HTERT RPE-1 (cell line): ENCODE data around the gene MAP7D1.
"Not testable (repeated sequence)": the region's sequence is repeated elsewhere in the genome, so short reads cannot be mapped to it uniquely, and the experiment has no call there.

Experiments
- in situ Hi-C: fragments of 300-500 bp; cut with MboI; formaldehyde crosslinking; loops from 4 replicates; pipeline ENCODE4 v1.14.3; 2020; ENCODE audit warnings: low sequenced_read_pairs

The MAP7D1 gene

DNA sequence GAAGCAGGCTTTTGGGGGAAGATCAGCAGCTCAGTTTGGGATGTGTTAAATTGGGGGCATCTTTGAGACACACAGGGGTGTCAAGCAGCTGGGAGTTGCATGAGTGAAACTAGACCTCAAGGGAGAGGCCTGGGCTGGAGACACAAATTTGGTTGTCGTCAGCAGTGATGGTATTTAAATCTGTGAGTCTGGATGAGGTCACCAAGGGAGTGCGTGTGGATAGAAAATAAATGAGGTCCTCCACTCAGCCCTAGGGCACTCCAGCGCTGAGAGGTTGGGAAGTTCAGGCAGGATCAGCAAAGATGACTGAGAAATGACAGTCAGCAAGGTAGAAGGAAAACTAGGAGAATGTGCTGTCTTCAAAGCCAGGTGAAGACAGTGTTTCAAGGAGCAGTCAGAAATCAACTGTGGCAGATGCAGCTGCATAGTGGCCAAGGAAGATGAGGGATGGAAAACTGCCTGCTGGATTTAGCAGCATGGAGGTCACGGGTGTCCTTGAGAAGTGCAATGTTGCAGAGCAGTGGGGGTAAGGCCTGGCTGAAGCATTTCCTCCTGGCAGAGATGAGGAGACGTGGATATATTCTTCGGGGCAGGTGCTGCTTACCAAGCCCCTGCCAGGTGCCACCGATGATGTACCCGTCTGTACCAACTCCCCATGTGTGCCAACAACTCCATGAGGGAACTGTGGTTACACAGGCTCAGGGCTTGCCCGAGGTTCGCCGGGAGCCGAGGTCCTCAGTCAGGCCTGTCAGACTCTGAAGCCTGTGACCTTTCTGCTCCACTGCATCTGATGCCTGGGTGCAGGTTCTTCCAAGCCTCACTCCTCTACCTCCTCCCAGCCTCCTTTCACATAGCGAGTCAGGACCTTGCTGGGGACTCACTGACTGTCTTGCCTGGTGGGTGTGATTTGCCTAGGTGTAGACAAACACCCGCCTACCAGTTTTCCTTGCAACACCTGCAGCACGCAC, 11.3 kb downstream of the MAP7D1 start:
- in situ Hi-C loops = no loop called here

DNA sequence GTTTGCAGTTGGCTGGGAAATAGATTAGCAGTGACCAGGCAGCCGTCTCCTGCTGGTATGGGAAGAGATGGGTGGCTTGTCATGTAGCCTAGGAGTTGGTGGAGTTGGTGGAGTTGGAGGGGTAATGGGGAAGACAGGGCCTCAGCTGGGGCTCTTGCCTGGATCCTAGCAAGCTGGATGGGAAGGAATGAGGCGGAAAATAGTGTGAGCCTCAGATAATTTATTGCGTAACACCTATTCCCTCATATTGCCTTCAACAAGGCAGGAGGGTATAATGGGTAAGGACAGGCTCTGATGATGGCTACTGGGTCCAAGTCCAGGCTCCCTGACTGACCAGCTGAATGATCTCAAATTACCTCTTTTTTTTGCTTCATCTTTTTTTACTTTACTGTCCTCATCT, 12.6 kb downstream of the MAP7D1 start:
- in situ Hi-C loops = no loop called here

DNA sequence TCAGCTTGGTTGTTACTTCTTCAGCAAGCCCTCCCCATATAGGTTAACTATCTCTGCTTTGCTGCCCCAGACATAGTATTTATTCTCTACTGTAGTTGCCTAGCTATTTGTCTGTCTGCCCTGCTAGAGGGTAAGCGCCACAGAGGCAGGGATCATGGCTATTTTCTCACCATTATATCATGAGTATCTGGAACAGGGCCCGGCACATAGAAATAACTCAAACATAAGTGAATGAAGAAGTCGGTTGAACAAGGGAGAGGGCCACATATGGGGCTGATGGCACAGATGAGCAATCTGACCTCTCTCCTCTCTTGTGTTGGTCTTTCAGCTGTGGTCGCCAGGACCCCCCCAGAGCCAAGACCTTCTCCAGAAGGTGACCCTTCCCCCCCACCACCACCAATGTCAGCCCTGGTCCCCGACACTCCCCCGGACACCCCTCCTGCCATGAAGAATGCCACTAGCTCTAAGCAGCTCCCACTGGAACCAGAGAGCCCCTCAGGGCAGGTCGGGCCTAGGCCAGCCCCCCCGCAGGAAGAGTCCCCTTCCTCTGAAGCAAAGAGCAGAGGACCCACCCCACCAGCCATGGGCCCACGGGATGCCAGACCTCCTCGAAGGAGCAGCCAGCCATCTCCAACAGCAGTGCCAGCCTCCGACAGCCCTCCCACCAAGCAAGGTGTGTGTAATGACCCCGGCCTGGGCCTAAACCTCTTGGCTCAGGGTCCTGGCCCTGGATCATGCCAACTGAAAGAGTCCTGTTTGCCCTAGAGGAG, 14.9 kb downstream of the MAP7D1 start:
- in situ Hi-C loops = no loop called here

DNA sequence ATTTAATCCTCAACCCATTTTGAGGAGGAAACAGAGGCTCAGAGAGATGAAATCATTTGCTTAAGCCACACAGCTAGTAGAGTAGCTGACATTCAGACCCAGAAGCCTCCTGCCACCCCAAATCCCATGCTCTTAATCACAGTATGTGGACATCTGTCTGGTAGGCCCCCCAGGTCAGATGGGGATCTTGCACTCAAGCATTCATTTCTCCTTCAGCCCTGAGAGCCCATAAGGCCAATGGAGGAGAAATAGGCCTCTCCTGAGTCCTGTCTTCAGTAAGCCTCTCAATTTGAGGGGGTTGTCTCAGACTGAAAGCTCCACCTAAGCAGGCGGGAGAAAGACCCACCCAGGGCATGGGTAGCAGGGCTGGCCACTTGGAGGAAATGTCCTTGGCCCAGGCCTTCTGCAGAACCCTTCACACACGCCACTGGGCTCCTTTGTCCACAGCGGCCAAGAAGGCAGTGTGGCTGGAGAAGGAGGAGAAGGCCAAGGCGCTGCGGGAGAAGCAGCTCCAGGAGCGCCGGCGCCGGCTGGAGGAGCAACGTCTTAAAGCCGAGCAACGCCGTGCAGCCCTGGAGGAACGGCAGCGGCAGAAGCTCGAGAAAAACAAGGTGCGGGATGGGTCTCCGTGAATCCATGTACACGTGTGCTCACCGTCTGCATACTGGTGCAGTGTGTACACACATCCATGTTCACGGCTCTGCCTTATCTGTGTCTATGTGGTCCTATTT, 16.2 kb downstream of the MAP7D1 start:
- in situ Hi-C loops = no loop called here

DNA sequence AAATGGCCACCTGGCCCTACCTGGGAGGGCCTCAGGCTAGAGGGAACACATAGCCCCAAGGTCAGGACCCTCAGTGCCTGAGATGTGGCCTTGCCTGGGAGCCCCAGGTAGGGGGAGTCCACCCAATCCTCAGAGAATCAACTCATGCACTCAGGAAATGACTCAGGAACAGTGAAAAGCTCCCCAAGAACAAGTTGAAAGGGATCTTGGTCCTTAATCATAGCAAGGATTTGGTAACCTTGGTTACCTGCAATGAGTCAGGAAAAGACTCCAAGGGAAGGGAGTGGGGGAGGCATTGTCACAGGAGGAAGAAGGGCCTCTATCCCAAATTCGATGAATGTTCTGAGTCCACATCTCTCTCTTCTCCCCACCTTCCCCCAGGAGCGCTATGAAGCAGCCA, 17.0 kb downstream of the MAP7D1 start:
- in situ Hi-C loops = no loop called here

DNA sequence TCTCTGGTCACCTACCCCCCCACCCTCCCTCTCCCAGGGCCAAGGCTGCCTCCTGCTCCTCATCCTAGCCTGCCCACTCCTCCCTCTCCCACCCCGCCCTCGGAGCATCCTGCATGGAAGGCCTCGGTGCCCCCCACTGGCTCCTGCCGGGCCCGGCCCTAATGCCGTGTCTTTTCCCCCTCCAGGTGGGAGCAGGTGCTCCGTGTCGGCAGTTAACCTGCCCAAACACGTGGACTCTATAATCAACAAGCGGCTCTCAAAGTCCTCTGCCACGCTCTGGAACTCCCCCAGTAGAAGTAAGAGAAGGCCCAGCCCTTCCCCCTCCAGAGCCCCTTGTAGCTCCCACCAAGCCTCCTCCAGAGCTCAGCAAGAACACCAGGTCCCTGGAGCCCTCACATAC, 18.8 kb downstream of the MAP7D1 start:
- in situ Hi-C loops = no loop called here

DNA sequence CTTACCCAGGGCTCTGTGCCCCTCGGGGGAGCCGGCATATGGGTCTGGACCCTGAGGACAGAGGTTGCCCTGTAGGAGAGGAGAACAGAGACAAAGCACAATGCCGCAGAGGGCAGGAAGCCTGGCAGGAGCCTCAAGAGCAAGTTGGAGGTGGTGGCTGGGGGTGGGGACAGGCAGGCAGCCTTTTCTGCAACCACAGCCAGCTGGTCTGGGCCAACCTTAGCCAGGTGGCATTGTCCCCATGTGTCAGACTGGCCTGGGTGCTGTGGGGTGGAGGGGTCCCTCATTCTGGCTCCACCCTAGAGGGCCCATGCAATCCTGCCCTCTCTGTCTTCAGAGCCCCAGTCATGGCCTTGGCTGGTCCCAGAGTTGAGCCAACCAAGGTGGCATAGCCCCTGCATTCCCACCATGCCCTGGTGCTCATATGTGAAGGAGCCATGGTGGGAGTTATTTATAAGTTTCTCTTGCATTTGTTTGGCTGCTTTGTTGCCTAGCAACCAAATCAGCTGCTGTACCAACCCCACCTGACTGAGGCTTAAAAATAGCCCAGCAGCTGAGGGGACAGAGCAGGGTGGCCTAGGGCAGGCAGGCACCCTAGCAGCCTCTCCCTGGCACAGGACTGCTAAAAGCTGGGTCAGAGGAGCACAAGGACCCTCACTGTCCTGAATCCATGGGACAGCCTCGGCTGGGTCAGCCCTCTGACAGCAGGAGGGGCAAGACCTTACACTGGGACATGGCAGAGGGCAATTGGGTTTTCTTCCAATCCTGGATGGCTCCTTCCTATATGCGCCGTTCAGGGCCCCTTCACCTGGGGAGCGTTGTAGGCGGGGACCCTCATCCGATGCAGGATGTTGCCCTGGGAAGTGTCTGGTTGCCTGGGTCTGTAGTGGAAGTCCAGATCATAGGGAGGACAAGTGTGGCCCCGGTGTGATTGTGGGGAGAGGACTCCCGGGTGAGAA, 19.5 kb downstream of the MAP7D1 start:
- in situ Hi-C loops = no loop called here

DNA sequence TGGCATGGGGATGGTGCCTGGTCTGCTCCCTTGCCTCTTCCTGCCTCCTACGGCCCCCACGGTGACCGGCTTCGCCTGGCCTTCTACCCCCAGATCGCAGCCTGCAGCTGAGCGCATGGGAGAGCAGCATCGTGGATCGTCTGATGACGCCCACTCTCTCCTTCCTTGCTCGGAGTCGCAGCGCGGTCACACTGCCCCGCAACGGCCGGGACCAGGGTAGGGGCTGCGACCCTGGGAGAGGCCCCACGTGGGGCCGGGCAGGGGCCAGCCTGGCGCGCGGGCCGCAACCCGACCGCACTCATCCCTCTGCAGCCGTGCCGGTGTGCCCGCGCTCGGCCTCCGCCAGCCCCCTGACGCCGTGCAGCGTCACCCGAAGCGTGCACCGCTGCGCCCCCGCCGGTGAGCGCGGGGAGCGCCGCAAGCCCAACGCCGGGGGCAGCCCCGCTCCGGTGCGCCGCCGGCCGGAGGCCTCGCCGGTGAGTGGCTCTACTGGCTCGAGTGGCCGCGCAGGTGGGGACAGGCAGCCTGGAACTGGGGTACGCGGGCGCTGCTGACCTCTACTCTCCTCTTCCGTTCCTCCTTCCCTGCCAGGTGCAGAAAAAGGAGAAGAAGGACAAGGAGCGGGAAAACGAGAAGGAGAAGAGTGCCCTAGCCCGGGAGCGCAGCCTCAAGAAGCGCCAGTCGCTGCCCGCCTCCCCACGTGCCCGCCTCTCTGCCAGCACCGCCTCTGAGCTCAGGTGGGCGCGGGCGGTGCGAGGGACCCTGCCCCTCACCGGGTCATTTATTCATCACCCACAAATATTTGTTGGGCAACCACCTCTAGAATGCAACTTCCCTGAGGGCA, 20.4 kb downstream of the MAP7D1 start:
- in situ Hi-C loops = no loop called here

DNA sequence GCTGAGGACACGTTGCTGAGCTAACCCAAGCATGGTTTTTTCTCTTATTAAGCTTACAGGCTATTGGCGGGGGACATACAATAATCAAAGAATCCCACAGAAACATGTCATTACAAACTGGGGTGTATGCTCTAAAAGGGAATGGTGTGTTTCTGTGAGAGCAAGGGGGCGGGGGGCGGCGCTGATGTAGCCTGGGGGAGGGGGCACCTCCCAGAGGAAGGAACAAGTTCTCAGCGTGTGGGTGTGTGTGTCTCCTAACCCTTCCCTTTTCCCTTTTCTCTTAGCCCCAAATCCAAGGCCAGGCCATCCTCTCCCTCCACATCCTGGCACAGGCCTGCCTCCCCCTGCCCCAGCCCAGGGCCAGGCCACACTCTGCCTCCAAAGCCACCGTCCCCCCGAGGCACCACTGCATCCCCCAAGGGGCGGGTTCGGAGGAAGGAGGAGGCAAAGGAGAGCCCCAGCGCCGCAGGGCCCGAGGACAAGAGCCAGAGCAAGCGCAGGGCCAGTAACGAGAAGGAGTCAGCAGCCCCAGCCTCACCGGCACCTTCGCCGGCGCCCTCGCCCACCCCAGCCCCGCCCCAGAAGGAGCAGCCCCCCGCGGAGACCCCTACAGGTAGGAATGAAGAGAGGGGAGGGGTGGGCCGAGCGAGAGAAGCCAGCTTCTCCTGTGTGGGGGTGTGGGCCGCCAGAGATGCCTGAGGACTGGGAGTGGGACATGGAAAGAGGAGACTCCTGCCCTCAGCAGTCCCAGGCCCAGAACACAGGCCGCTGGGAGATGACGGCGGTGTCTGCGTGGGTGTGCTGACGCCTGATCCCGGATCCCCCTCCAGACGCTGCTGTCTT, 21.9 kb downstream of the MAP7D1 start:
- in situ Hi-C loops = no loop called here

DNA sequence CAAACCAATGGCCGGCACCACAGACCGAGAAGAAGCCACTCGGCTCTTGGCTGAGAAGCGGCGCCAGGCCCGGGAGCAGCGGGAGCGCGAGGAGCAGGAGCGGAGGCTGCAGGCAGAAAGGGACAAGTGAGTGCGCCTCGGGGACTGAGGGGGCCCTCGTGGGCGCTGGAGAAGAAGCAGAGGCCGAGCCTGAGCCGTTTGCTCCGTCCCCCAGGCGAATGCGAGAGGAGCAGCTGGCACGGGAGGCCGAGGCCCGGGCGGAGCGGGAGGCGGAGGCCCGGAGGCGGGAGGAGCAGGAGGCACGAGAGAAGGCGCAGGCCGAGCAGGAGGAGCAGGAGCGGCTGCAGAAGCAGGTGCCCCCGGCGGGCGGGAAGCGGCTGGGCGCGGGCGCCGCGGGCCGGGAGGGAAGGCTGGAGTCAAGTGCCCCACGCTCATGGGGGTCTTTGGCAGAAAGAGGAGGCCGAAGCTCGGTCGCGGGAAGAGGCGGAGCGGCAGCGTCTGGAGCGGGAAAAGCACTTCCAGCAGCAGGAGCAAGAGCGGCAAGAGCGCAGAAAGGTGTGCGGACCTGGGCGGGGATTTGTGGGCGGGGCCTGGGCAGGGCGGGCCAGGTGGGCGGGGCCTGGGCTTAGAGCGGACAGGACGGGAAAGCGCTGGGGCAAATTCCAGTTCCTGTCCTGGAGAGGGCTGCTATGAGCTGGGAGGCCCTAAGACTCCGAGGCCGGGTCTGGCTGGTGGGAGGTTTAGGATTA, 22.7 kb downstream of the MAP7D1 start:
- in situ Hi-C loops = no loop called here

DNA sequence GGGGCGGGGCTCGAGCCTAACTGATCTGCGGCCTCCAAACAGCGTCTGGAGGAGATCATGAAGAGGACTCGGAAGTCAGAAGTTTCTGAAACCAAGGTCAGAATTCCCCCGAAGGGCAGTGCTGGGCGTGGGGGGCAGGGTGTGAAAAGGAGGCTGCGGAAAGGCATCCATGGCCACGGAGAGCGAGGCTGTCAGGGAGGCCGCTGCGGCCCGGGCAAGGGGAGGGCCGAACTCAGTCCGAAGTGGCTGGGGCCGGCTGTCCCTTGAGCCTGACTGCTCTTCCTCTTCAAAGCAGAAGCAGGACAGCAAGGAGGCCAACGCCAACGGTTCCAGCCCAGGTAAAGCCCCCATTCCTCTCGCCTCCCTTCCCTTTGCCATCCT, 23.2 kb downstream of the MAP7D1 start:
- in situ Hi-C loops = no loop called here

DNA sequence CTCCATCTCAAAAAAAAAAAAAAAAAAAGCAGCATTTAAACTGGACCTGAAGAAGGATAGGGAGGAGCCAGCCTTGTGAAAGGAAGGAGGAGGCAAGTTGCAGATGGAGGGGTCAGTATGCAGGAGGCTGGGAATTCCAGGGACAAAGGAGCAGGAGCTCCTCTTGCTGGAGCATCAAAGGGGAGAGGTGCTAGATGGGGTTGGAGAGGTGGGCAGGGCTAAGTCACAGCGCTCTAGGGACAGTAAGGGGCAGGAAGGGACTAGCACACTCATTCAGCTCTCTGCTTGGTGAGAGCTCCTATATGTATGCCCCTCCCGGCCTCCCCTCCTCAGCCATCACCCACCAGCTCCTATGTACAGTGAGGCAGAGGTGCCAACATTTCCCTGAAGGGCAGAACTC, 26.8 kb downstream of the MAP7D1 start:
- in situ Hi-C loops = no loop called here

DNA sequence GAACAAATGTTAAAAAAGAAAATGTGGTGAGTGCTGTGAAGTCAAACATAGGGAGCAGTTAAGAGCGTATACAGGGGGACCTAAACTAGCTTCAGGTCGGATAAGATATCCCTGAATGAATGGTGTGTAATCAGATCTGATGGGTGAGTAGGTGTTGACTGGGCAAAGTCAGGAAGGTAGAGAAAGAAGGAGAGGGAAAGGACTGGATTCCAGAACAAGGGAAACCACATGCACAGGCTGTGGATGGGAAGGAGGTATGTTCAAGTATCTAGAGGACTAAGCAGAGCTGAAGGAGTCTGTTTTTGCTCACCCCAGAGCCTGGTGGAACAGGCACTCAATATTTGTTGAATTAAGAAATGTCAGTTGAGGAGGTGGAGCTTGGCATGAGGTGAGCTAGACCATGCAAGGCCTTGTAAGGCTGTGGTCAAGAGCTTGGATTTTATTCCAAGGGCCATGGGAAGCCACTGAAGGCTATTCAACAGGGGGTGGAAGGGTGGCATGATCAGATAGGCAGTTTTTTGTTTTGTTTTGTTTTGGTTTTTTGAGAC, 27.4 kb downstream of the MAP7D1 start:
- in situ Hi-C loops = no loop called here

DNA sequence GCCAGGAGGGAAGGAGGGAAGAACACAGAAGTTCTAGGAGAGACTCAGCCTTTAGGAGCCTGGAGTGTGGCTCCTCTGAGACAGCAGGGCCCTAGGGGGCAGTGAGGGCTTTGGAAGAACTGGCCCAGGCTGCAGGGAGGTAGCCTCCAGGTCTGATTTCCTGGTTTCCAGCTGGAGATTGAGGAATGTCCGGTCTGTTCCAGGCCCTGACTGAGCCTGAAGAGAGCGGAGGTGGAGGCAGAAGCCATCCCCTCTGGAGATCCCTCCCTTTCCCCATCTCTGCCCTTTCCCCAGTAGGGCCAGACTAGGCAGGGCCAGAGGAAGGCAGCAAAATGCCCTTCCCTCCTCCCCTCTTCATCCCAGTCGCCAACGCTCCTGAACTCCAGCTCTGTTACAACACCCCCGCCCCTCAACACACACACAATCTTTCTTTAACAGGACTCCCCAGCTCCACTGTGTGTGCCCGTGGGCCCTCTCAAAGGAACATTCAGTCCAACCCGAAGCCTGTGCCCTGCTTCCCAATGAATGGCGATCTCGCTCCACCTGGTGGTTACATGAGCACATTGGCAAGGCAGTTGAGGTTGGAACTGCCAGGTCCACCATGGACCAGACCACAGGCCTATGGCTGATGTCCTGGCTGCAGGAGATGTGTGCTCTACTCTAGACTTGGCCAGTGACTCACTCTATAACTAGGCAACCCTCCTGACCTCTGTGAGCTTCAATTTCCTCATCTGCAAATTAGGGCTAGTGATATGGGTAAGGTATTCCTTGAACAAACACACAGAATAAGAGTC, 32.0 kb downstream of the MAP7D1 start:
- in situ Hi-C loops = no loop called here

DNA sequence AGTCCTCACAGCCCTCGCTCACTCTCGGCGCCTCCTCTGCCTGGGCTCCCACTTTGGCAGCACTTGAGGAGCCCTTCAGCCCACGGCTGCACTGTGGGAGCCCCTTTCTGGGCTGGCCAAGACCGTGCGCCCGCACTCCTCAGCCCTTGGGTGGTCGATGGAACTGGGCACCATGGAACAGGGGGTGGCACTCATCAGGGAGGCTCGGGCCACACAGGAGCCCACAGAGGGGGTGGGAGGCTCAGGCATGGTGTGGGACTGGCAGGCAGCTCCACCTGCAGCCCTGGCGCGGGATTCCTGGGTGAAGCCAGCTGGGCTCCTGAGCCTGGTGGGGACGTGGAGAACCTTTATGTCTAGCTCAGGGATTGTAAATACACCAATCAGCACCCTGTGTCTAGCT, 40.8 kb downstream of the MAP7D1 start:
- in situ Hi-C loops = not testable (repeated sequence)

DNA sequence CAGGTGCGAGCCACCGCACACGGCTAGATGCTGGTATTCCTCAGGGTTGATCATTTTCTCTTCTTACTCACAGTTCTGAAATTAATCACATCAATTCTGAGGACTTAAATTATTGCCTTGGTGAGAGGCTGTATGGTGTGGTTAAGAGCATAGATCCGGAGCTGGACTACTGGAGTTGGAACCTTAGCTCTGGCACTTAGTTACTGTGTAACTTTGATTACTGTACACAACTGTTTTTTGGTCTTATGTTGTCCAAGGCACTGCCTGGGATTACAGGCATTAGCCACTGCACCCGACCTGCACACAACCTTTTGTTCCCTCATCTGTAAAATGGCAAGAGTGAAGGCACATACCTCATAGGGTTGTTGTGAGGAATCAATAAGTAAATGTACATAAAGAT, 42.7 kb downstream of the MAP7D1 start:
- in situ Hi-C loops = no loop called here
